GM06990 (cell line): Measurements from ENCODE around the gene RASD1.
"Not testable (repeated sequence)": the region's sequence is repeated elsewhere in the genome, so short reads cannot be mapped to it uniquely, and the experiment has no call there.

Source experiments
- DNase-seq: peaks from one replicate; pipeline ENCODE4 v3.0.0-alpha.2; 2011; ENCODE audit not compliant: insufficient read length; ENCODE audit errors: extremely low read depth
- H3K27me3 ChIP-seq: replicated peaks from 2 replicates; pipeline ENCODE4 v1.6.0; 2011; ENCODE audit warnings: low read length; ENCODE audit not compliant: control insufficient read depth, insufficient read depth
- H3K36me3 ChIP-seq: 2 replicates; pipeline ENCODE4 v1.5.1; 2011; ENCODE audit warnings: low read length; ENCODE audit not compliant: control insufficient read depth, insufficient read depth
- H3K4me3 ChIP-seq: replicated peaks from 2 replicates; pipeline ENCODE4 v1.5.1; 2011; ENCODE audit warnings: low read depth, mild to moderate bottlenecking, control low read depth, low read length
- TF ChIP-seq, protein P1 (sequence below): IDR thresholded peaks from 2 replicates; pipeline ENCODE4 v1.5.1; 2011; ENCODE audit warnings: low read length, control low read depth, mild to moderate bottlenecking, inconsistent platforms; ENCODE audit not compliant: insufficient read depth, poor library complexity, severe bottlenecking

The RASD1 gene

DNA sequence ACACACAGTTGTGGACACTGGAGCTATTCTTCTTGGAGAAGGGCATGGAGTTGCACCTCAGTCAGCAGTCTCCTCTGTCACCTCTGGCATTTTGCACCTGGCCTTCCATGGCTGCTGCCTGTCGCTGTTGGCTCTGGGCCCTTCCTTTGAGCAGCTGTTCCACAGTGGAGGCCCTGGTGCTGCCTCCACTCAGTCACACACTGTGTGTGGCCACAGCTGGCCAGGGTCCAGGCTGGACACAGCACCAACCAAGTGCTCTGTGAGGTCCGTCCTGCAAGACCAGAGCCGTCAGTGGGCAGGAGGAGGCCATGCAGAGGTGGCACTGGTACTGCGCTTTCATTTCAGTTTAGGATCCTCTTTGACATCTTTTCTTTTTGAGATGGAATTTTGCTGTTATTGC lies 41.0 kb downstream of the RASD1 start:
- TF ChIP-seq, protein P1, sequence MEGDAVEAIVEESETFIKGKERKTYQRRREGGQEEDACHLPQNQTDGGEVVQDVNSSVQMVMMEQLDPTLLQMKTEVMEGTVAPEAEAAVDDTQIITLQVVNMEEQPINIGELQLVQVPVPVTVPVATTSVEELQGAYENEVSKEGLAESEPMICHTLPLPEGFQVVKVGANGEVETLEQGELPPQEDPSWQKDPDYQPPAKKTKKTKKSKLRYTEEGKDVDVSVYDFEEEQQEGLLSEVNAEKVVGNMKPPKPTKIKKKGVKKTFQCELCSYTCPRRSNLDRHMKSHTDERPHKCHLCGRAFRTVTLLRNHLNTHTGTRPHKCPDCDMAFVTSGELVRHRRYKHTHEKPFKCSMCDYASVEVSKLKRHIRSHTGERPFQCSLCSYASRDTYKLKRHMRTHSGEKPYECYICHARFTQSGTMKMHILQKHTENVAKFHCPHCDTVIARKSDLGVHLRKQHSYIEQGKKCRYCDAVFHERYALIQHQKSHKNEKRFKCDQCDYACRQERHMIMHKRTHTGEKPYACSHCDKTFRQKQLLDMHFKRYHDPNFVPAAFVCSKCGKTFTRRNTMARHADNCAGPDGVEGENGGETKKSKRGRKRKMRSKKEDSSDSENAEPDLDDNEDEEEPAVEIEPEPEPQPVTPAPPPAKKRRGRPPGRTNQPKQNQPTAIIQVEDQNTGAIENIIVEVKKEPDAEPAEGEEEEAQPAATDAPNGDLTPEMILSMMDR: no peak
- H3K4me3 ChIP-seq: no peak overlapping the region
- H3K36me3 ChIP-seq: no peaks in the 10 kb centered on the region
- no peaks in the 10 kb centered on the region; the same call in none of the 2 replicates for H3K27me3 ChIP-seq
- no peak for DNase-seq

DNA sequence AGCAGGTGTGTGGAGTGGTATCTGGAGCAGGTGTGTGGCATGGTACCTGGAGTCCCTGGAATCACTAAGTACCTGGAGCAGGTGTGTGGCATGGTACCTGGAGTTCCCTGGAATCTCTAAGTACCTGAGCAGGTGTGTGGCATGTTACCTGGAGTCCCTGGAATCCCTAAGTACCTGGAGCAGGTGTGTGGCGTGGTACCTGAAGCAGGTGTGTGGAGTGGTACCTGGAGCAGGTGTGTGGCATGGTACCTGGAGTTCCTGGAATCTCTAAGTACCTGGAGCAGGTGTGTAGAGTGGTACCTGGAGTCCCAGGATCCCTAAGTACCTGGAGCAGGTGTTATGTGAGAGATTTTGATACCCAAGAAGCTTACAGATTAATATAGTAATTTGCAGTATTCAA lies 41.5 kb downstream of the RASD1 start:
- DNase-seq, H3K4me3 ChIP-seq, H3K27me3 ChIP-seq, H3K36me3 ChIP-seq: not testable (repeated sequence)

DNA sequence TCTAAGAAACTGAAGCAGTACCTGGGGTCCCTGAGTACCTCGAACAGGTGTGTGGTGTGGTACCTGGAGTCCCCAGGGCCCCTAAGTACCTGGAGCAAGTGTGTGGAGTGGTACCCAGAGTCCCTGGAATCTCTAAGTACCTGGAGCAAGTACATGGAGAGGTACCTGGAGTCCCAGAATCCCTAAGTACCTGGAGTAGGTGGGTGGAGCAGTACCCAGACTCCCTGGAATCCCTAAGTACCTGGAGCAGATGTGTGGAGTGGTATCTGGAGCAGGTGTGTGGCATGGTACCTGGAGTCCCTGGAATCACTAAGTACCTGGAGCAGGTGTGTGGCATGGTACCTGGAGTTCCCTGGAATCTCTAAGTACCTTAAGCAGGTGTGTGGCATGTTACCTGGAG lies 41.9 kb downstream of the RASD1 start:
- no peak overlapping the region for H3K4me3 ChIP-seq
- no peaks in the 10 kb centered on the region for H3K36me3 ChIP-seq
- TF ChIP-seq, protein P1: no peak
- no peaks in the 10 kb centered on the region; the same call in none of the 2 replicates for H3K27me3 ChIP-seq
- no peak for DNase-seq

DNA sequence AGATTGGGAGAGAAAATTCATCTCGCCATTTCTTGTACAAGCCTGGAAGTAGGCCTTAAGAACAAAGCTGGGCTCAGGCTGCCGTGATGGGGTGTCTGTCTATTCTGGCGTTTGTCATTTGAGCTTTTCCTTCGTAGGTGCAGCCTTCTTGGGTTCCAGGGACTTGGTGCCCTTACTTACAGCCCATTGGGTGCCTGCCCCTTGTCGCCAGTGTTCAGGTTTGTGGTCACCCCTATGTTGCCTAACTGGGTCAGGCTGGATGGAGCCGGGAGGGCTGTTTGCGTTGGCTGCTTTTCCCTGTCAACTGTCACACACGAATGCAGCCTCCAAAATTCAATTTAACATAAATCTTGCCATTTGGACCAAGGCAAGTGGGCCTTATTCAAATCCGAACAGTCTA lies 43.1 kb downstream of the RASD1 start:
- Histone ChIP-seq H3K4me3 (no peak overlapping the region), H3K27me3 (no peaks in the 10 kb centered on the region; the same call in none of the 2 replicates), H3K36me3 (no peaks in the 10 kb centered on the region)
- TF ChIP-seq, protein P1: no peak
- no peak for DNase-seq

DNA sequence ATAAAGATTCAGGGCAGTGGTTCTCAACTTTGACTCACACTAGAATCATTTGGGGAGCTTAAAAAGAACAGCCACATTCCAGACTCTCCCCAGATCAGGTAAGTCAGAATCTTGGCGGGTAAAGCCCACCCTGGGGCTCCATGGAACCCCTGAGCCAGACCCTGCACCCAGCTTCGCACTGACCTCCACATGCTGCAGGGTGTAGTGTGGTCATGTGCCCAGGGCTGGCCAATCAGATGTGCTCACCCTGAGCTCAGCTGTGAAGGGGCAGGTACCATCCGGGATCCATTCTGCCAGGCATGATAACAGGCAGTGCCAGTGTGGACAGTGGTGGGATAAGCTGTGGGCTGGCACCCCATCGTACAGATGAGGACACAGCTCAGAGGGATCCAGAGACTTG lies 47.5 kb downstream of the RASD1 start:
- DNase-seq: no peak
- no peaks in the 10 kb centered on the region for H3K36me3 ChIP-seq
- H3K4me3 ChIP-seq: no peak overlapping the region
- TF ChIP-seq, protein P1: no peak
- no peaks in the 10 kb centered on the region; the same call in none of the 2 replicates for H3K27me3 ChIP-seq

DNA sequence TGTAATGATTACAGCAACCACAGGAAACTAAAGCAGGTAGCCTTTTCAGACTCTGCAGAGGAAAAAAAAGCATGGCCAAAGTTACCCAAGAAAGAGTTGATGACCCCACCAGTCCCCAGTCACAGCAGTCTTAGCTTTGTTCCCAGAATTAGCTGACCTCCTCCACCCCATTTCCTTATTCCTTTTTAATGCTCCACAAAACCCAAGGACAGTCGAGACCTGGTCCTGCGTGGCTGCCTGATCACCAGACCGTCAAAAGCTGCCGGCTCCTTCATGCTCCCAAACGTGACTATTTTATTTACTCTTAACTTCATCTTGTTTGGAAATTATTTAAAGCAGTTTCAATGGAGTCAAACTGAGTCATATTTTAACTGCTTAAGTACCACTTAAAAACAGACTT lies 48.1 kb downstream of the RASD1 start:
- Histone ChIP-seq H3K4me3 (no peak overlapping the region), H3K27me3 (no peaks in the 10 kb centered on the region; the same call in none of the 2 replicates), H3K36me3 (no peaks in the 10 kb centered on the region)
- TF ChIP-seq, protein P1: no peak
- DNase-seq: no peak
